ENCODE measurements around the gene CCPG1.

The CCPG1 gene

DNA sequence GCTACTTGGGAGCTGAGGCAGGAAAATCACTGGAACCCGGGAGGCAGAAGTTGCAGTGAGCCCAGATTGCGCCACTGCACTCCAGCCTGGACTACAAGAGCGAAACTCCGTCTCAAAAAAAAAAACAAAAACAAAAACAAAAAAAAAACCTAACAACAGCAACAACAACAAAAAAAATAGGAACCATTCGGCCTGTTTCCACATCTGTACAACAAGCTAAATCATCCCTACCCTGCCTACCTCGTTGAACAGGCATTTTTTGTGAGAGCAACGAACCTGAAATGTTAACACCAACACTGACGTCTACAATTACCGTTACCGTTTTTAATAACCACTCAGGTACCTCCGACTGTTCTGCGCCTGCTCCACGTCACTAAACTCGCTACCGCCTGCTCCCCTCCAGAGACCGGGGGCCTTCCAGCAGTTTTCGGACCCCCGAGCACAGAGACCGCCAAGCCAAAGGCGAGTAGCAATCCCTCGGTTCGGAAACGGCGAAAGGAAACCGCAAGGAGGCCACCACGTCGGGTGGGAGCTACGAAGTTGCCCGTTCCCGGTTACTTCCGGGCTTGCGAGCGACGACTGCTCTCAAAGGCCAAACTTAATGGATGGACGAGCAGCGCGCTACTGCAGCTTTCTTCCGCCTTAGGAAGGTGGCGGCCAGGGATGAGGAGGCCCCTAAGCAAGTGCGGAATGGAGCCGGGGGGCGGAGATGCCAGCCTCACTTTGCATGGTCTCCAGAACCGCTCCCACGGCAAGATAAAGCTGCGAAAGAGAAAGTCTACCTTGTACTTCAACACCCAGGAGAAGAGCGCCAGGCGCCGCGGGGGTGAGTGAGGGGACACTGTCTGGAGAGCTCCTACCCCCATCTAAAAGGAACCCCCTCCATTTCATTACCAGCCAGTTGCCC lies 89.3 kb downstream of the CCPG1 start, which contains the start of the genes PIGB and PIGBOS1:
Gene PIGB, plus strand, starts transcription at position 635 of the 907 bp plus-strand sequence. Its CDS starts 29 bp downstream, at position 664.
Gene PIGBOS1, minus strand, starts transcription at position 536 of the 907 bp plus-strand sequence. CDS start 1,331 bp downstream, outside the sequence.
- peak; percentile 64 for DNase-seq
